SK-N-SH (cell line): ENCODE measurements around the gene MACROD2.

ENCODE experiments used
- ELF1 ChIP-seq: IDR thresholded peaks from 2 replicates; pipeline ENCODE4 v1.4.0; 2012
- EP300 ChIP-seq, 2 experiments: IDR thresholded peaks; 2 replicates each; pipeline versions ENCODE4 v1.4.0 to v1.6.1; 2012; ENCODE audit warnings: borderline replicate concordance in 1 of 2, low read depth in 1 of 2, low read length in 1 of 2
- GABPA ChIP-seq: IDR thresholded peaks from 2 replicates; pipeline ENCODE4 v1.4.0; 2012; ENCODE audit warnings: low read depth, mild to moderate bottlenecking
- NFIC ChIP-seq: IDR thresholded peaks from 2 replicates; pipeline ENCODE4 v1.4.0; 2012; ENCODE audit warnings: borderline replicate concordance
- TAF1 ChIP-seq: IDR thresholded peaks from 2 replicates; pipeline ENCODE4 v1.6.1; 2012; ENCODE audit warnings: low read depth, mild to moderate bottlenecking, low read length, moderate library complexity, borderline replicate concordance
- TCF12 ChIP-seq: IDR thresholded peaks from 2 replicates; pipeline ENCODE4 v1.4.0; 2012
- TF ChIP-seq, protein P1 (sequence below): IDR thresholded peaks from 2 replicates; pipeline ENCODE4 v1.4.0; 2012; ENCODE audit warnings: low read depth
- TF ChIP-seq, protein P2 (sequence below): fragments of 200-600 bp; sonication (generic); IDR thresholded peaks from 2 replicates; pipeline ENCODE4 v1.6.1; 2017; ENCODE audit warnings: antibody characterized with exemption, mild to moderate bottlenecking, moderate library complexity
- TF ChIP-seq, protein P3 (sequence below): IDR thresholded peaks from 2 replicates; pipeline ENCODE4 v1.4.0; 2012; ENCODE audit warnings: low read depth, borderline replicate concordance

DNA sequence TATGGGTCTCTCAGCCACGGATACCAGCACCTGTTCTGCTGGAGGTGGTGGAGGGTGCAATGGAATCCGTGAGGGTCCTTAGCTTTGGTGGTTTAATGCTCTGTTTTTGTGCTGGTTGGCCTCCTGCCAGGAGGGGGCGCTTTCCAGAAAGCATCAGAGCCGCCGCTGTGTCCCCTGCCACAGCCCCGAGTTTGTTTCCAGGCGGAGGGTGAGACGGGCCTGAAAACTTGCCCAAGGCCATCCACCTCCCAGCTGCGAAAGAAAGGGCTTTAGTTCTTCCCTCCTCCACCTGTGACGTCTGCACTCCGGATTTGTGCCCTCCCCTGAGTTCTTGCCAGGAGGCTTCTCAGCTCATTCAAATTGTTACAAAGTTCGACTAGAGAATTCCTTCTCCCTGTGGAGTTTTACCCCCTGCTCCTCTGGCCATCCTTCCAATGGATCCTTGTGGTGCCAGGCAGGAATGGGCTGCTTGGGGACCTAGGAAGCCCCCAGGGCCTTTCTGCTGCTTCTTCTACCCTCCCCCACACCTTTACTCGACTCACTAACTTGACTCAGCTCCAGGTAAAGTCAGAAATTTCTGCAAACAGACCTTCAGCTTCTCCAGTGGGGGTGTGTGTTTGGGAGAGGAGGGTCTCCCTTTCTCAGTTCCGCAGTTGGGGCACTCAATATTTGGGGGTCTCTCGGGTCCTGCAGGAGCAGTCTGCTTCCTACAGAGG is 1704.3 kb downstream of the MACROD2 start:
- no peak for TF ChIP-seq ELF1
- TF ChIP-seq, protein P1, sequence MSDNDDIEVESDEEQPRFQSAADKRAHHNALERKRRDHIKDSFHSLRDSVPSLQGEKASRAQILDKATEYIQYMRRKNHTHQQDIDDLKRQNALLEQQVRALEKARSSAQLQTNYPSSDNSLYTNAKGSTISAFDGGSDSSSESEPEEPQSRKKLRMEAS = no peak
- TF ChIP-seq TCF12 = no peak
- no peak for TF ChIP-seq EP300 (IDR thresholded peaks at IDR 0.05; ENCODE audit: borderline replicate concordance in 1 of 2, low read depth in 1 of 2, low read length in 1 of 2)
- TF ChIP-seq, protein P2, sequence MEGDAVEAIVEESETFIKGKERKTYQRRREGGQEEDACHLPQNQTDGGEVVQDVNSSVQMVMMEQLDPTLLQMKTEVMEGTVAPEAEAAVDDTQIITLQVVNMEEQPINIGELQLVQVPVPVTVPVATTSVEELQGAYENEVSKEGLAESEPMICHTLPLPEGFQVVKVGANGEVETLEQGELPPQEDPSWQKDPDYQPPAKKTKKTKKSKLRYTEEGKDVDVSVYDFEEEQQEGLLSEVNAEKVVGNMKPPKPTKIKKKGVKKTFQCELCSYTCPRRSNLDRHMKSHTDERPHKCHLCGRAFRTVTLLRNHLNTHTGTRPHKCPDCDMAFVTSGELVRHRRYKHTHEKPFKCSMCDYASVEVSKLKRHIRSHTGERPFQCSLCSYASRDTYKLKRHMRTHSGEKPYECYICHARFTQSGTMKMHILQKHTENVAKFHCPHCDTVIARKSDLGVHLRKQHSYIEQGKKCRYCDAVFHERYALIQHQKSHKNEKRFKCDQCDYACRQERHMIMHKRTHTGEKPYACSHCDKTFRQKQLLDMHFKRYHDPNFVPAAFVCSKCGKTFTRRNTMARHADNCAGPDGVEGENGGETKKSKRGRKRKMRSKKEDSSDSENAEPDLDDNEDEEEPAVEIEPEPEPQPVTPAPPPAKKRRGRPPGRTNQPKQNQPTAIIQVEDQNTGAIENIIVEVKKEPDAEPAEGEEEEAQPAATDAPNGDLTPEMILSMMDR = peak; percentile 14; the same call in 1 of the 2 replicates
- TF ChIP-seq NFIC = no peak
- TF ChIP-seq, protein P3, sequence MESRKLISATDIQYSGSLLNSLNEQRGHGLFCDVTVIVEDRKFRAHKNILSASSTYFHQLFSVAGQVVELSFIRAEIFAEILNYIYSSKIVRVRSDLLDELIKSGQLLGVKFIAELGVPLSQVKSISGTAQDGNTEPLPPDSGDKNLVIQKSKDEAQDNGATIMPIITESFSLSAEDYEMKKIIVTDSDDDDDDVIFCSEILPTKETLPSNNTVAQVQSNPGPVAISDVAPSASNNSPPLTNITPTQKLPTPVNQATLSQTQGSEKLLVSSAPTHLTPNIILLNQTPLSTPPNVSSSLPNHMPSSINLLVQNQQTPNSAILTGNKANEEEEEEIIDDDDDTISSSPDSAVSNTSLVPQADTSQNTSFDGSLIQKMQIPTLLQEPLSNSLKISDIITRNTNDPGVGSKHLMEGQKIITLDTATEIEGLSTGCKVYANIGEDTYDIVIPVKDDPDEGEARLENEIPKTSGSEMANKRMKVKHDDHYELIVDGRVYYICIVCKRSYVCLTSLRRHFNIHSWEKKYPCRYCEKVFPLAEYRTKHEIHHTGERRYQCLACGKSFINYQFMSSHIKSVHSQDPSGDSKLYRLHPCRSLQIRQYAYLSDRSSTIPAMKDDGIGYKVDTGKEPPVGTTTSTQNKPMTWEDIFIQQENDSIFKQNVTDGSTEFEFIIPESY = no peak
- TF ChIP-seq TAF1 = no peak
- TF ChIP-seq GABPA = no peak
